Kidney (tissue), 14 donors: Measurements from ENCODE around the gene SCAF4. TPM values are rescaled to one million over a fixed set of nuclear protein-coding genes. Genes with fewer than 3 reads are reported as not detected.

ENCODE experiments used
- DNase-seq, 5 donors: peaks; one replicate each; pipeline ENCODE4 v3.0.0-alpha.2; 2013 to 2020
- FAIRE-seq: peaks from 2 replicates; lab custom pipeline; 2012; peaks lifted over from hg19 to GRCh38; lab: Jason Lieb, UNC
- H3K27ac ChIP-seq, 2 donors: one replicate each; pipeline ENCODE4 v1.7.0; 2013; ENCODE audit warnings: low read depth in 2 of 2, low read length in 2 of 2, inconsistent platforms in 1 of 2
- H3K27me3 ChIP-seq: one replicate; pipeline ENCODE4 v1.7.1; 2013; ENCODE audit warnings: low read length, inconsistent platforms; ENCODE audit not compliant: control insufficient read depth, insufficient read depth
- H3K36me3 ChIP-seq, 3 donors: one replicate each; pipeline versions ENCODE4 v1.7.0 to v1.7.1; 2013; ENCODE audit warnings: low read length in 3 of 3, control low read depth in 1 of 3, inconsistent platforms in 1 of 3; ENCODE audit not compliant: insufficient read depth in 3 of 3, control insufficient read depth in 2 of 3
- H3K4me1 ChIP-seq, 3 donors: one replicate each; pipeline versions ENCODE4 v1.7.0 to v1.7.1; 2013; ENCODE audit warnings: low read length in 3 of 3, inconsistent platforms in 1 of 3, low read depth in 1 of 3; ENCODE audit not compliant: control insufficient read depth in 2 of 3, insufficient read depth in 2 of 3
- H3K4me3 ChIP-seq, 3 donors: one replicate each; pipeline versions ENCODE4 v1.7.0 to v1.8.1; 2013; ENCODE audit warnings: low read length in 3 of 3, control low read depth in 1 of 3, inconsistent platforms in 1 of 3
- H3K9ac ChIP-seq, 3 donors: one replicate each; pipeline versions ENCODE4 v1.7.0 to v1.7.1; 2013; ENCODE audit warnings: low read length in 3 of 3, control low read depth in 1 of 3, inconsistent platforms in 1 of 3
- H3K9me3 ChIP-seq, 3 donors: one replicate each; pipeline versions ENCODE4 v1.7.0 to v1.7.1; 2013; ENCODE audit warnings: low read length in 3 of 3, control low read depth in 1 of 3, inconsistent platforms in 1 of 3; ENCODE audit not compliant: control insufficient read depth in 2 of 3, insufficient read depth in 1 of 3
- intact Hi-C: fragments of 100-400 bp; cut with DNase I; formaldehyde crosslinking; loops from one replicate; pipeline ENCODE4 v1.11.1; 2022
- polyA plus RNA-seq: library from polyadenylated mRNA; stranded (reverse); fragments of 350-450 nt; fragmentation: Illumina TruSeq; extraction: RNeasy Lipid Tissue Mini Kit (QIAGEN cat#74804); gene quantifications from one replicate; pipeline ENCODE4 v1.2.3, GENCODE V29; 2014; ENCODE audit warnings: low read depth, low replicate concordance; ENCODE audit not compliant: insufficient read depth
- total RNA-seq: library from RNA; stranded (reverse); fragmentation: NEBNext Ultra II Directional; extraction: Animal tissue kit (Norgen Biotek cat#: 25700); gene quantifications from one replicate; pipeline ENCODE4 v1.2.1, GENCODE V29; 2021
- TF ChIP-seq, protein P1 (sequence below): IDR thresholded peaks from 3 replicates; pipeline ENCODE4 v1.5.1; 2012; ENCODE audit warnings: mild to moderate bottlenecking, moderate library complexity, borderline replicate concordance; ENCODE audit not compliant: insufficient read depth; ENCODE audit errors: extremely low read depth
- donor health status: control.
- donor health status: control.
- donor health status: control.
- donor health status: control.
- donor health status: control.
- donor health status: DM: yes; HTN: yes; CAD: no.
- donor health status: Normal renal cell carcinoma (clear cell type).

The SCAF4 gene
- total and polyA plus RNA-seq, 2 donors from 2014 or later = 7.4 to 30.6 TPM

DNA sequence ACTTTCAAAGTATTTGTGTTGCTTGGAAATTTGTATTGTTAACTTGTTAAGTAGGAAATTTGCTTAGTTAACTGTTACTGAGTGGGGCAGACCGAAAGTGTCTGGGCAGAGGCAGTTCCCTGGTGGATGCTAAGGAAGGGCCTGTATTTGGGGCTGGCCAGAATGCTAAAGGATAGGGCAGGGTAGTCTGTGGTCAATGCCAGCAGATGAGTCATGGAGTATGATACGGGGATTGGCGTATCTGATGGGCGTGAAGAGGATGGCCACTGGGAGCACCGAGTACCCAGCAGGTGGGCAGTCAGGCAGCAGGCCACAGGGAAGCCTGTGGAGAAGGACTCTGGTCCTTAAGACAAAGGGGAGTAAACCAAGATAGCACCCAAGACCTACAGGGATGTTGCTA, 46.6 kb upstream of the SCAF4 start:
- intact Hi-C loops = no loop called here
- DNase-seq = no peak
- FAIRE-seq = no peak

DNA sequence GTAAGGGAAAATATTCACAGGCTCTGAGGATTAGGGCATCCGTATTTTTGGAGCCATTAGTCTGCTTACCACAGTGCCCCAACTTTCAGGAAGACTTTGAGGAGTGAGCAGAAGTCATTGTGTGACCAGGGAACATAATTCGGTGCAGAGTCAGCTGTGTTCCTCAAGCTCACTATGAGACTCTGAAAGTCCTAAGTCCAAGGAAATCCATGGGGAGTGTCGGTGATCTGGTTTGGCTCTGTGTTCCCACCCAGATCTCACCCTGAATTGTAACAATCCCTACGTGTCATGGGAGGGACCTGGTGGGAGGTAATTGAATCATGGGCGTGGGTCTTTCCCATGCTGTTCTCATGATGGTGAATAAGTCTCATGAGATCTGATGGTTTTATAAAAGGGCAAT, 45.9 kb upstream of the SCAF4 start:
- no peak overlapping the region for H3K27ac ChIP-seq
- H3K27me3 ChIP-seq = no peaks in the 10 kb centered on the region
- H3K4me1 ChIP-seq = no peaks in the 10 kb centered on the region
- no peak overlapping the region for H3K4me3 ChIP-seq
- no peak for FAIRE-seq
- H3K9me3 ChIP-seq = no peaks in the 10 kb centered on the region
- TF ChIP-seq, protein P1, sequence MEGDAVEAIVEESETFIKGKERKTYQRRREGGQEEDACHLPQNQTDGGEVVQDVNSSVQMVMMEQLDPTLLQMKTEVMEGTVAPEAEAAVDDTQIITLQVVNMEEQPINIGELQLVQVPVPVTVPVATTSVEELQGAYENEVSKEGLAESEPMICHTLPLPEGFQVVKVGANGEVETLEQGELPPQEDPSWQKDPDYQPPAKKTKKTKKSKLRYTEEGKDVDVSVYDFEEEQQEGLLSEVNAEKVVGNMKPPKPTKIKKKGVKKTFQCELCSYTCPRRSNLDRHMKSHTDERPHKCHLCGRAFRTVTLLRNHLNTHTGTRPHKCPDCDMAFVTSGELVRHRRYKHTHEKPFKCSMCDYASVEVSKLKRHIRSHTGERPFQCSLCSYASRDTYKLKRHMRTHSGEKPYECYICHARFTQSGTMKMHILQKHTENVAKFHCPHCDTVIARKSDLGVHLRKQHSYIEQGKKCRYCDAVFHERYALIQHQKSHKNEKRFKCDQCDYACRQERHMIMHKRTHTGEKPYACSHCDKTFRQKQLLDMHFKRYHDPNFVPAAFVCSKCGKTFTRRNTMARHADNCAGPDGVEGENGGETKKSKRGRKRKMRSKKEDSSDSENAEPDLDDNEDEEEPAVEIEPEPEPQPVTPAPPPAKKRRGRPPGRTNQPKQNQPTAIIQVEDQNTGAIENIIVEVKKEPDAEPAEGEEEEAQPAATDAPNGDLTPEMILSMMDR = no peak
- DNase-seq = no peak
- intact Hi-C loops = no loop called here
- H3K9ac ChIP-seq = no peak overlapping the region
- H3K36me3 ChIP-seq = no peaks in the 10 kb centered on the region

More for the DNA sequence above, 46.6 kb upstream of the SCAF4 start:
- no peaks in the 10 kb centered on the region for H3K36me3 ChIP-seq
- H3K9ac ChIP-seq = no peak overlapping the region
- no peak overlapping the region for H3K4me3 ChIP-seq
- no peaks in the 10 kb centered on the region for H3K9me3 ChIP-seq
- no peak overlapping the region for H3K27ac ChIP-seq
- H3K27me3 ChIP-seq = no peaks in the 10 kb centered on the region
- TF ChIP-seq, protein P1 = no peak
- no peaks in the 10 kb centered on the region for H3K4me1 ChIP-seq

- no peak overlapping the region for H3K4me3 ChIP-seq
- H3K27me3 ChIP-seq = no peaks in the 10 kb centered on the region
- TF ChIP-seq, protein P1 = no peak
- DNase-seq (no peak), FAIRE-seq (no peak)
- no peak overlapping the region for H3K27ac ChIP-seq
- no peaks in the 10 kb centered on the region for H3K36me3 ChIP-seq
- intact Hi-C loops = no loop called here
- H3K9ac ChIP-seq = no peak overlapping the region
- no peaks in the 10 kb centered on the region for H3K4me1 ChIP-seq
- H3K9me3 ChIP-seq = no peaks in the 10 kb centered on the region
These were observed 42.1 kb upstream of the SCAF4 start for GRCh38 chr21:31774031-31774430.
